Ectodermal cell (in vitro differentiated cells): Measurements from ENCODE around the gene ADARB2.
"Not testable (repeated sequence)": the region's sequence is repeated elsewhere in the genome, so short reads cannot be mapped to it uniquely, and the experiment has no call there.

Experiments used
- H3K27ac ChIP-seq: 2 replicates; pipeline ENCODE4 v1.7.0; 2013; ENCODE audit warnings: mild to moderate bottlenecking, low read depth, low read length; ENCODE audit not compliant: insufficient read depth, poor library complexity, severe bottlenecking
- H3K27me3 ChIP-seq: 2 replicates; pipeline ENCODE4 v1.7.0; 2013; ENCODE audit warnings: mild to moderate bottlenecking, low read length; ENCODE audit not compliant: insufficient read depth, control insufficient read depth, poor library complexity, severe bottlenecking
- H3K36me3 ChIP-seq: one replicate; pipeline ENCODE4 v1.7.0; 2013; ENCODE audit warnings: low read length; ENCODE audit not compliant: control insufficient read depth, insufficient read depth
- H3K4me1 ChIP-seq: one replicate; pipeline ENCODE4 v1.7.0; 2013; ENCODE audit warnings: low read length; ENCODE audit not compliant: control insufficient read depth, insufficient read depth
- H3K4me3 ChIP-seq: 2 replicates; pipeline ENCODE4 v1.7.0; 2013; ENCODE audit warnings: low read depth, low read length, control low read depth; ENCODE audit not compliant: insufficient read depth
- H3K9me3 ChIP-seq: 2 replicates; pipeline ENCODE4 v1.7.0; 2013; ENCODE audit warnings: mild to moderate bottlenecking, low read length, moderate library complexity; ENCODE audit not compliant: control insufficient read depth
- WGBS, 2 experiments: methylation state at CpG; one replicate each; pipeline ENCODE4 v1.1.7; 2013; ENCODE audit warnings: missing lambda C conversion rate in 2 of 2; 5-methylcytosine and 5-hydroxymethylcytosine counted together

ADARB2 gene

DNA sequence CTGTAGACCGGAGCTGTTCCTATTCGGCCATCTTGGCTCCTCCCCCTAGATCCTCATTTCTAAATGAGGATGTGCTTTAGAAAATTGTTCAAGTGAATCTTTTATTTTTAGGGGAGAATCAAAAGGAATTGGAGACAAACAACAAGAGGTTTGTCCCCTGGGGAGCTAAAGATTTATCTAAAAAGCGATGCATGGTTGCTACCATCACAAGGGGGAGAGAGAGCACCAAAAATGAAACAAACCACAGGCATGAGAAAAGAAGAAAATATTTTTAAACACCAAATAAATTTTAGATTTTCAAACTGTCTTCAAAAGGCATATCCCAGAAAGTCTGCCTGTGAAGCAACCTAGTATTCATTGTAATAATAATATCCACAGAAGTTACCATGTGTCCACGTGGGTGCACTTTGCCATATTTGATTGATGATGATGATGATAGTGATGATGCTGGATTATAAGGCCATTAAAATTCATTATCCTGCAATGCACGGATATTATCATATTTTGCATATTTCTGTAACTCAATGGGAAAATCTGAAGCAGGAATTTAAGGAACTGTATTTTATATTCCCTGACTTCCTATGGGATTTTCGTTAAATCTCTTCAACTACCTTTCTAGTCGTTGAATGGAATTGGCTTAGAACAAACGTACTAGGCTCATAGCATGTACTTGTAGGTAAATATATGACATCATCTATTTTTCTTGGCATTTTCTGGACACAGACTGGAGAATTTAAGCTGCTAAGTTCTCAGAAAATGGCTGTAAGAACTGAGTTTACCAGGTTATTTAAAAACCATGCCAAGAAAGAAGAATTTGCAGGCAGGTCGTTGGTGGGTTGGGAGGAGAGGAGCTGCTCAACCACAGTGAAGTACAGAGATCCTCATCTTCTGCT is 509.6 kb downstream of the ADARB2 start:
- H3K27me3 ChIP-seq: no peaks in the 10 kb centered on the region
- H3K9me3 ChIP-seq: no peaks in the 10 kb centered on the region
- H3K36me3 ChIP-seq: no peaks in the 10 kb centered on the region
- H3K4me3 ChIP-seq: no peak overlapping the region
- 88 to 90% methylated on average over 7 to 9 of the region's 9 CpGs for WGBS, 2 experiments
- H3K4me1 ChIP-seq: peaks cover 22% of the 10 kb centered on the region
- no peak overlapping the region for H3K27ac ChIP-seq

DNA sequence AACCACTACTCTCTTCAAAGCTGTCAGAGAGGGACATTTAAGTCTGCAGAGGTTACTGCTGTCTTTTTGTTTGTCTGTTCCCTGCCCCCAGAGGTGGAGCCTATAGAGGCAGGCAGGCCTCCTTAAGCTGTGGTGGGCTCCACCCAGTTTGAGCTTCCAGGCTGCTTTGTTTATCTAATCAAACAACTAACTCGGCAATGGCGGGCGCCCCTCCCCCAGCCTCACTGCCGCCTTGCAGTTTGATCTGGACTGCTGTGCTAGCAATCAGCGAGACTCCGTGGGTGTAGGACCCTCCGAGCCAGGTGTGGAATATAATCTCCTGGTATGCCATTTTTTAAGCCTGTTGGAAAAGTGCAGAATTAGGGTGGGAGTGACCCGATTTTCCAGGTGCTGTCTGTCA is 510.4 kb downstream of the ADARB2 start:
- not testable (repeated sequence) for H3K9me3 ChIP-seq, H3K27me3 ChIP-seq, H3K36me3 ChIP-seq, H3K4me3 ChIP-seq, H3K27ac ChIP-seq
- peaks cover 22% of the 10 kb centered on the region for H3K4me1 ChIP-seq
- WGBS, 2 experiments: 56 to 64% methylated on average over 8 of the region's 8 CpGs

DNA sequence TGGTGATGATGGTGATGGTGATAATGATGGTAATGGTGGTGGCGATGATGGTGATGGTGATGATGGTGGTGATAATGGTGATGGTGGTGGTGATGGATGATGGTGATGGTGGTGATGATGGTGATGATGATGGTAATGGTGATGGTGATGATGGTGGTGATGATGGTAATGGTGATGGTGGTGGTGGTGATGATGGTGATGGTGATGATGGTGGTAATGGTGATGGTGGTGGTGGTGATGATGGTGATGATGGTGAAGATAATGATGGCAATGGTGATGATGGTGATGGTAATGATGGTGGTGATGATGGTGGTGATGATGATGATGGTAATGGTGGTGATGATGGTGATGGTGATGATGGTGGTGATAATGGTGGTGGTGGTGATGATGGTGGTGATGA is 517.5 kb downstream of the ADARB2 start:
- H3K9me3 ChIP-seq, H3K27ac ChIP-seq, H3K4me3 ChIP-seq, H3K4me1 ChIP-seq, H3K36me3 ChIP-seq, H3K27me3 ChIP-seq: not testable (repeated sequence)
- 0% methylated on average over 1 of the region's 1 CpG for WGBS, 2 experiments

DNA sequence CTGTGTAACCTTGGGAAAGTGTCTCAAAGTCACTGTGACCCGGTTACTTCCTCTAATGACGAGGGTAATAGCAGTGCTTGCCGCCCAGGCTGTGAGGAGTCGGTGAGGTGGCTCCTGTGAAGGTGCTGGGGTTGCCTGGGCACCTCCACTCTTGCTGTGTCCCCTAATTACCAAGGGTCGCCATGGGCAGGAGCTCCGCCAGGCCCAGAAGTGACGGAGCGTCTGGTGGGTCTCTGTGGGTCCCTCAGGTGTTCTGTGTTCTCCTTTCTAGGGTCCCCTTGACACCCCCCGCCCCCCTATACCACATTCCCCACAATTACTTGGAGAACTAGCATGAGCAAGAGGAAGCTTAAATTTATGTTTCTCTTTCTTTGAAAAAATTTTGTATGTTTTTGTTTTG is 519.7 kb downstream of the ADARB2 start:
- H3K4me3 ChIP-seq: no peak overlapping the region
- no peaks in the 10 kb centered on the region for H3K4me1 ChIP-seq
- no peak overlapping the region for H3K27ac ChIP-seq
- WGBS, 2 experiments: 91 to 95% methylated on average over 8 to 9 of the region's 9 CpGs
- H3K27me3 ChIP-seq: no peaks in the 10 kb centered on the region
- no peaks in the 10 kb centered on the region for H3K36me3 ChIP-seq
- H3K9me3 ChIP-seq: no peaks in the 10 kb centered on the region

DNA sequence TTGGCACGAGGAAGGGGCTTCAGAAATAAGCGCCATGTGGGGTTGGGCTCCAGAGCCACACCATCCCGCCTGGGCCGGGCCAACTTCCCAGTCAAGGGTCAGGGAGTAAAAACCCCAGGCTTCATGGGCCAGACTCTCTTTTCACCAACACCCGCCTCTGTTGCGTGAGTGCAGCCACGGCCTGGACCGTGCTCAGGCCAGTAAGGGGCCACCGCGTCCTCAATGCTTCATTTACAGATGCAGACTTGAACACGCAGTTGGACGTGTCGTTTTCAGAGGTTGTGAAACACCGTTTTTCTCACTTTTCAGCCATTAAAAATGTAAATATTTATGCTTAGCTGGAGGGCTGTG is 520.1 kb downstream of the ADARB2 start:
- Histone ChIP-seq H3K27ac (no peak overlapping the region), H3K36me3 (no peaks in the 10 kb centered on the region), H3K4me1 (no peaks in the 10 kb centered on the region), H3K4me3 (no peak overlapping the region), H3K9me3 (no peaks in the 10 kb centered on the region), H3K27me3 (no peaks in the 10 kb centered on the region)
- 96 to 97% methylated on average over 13 to 14 of the region's 14 CpGs for WGBS, 2 experiments

DNA sequence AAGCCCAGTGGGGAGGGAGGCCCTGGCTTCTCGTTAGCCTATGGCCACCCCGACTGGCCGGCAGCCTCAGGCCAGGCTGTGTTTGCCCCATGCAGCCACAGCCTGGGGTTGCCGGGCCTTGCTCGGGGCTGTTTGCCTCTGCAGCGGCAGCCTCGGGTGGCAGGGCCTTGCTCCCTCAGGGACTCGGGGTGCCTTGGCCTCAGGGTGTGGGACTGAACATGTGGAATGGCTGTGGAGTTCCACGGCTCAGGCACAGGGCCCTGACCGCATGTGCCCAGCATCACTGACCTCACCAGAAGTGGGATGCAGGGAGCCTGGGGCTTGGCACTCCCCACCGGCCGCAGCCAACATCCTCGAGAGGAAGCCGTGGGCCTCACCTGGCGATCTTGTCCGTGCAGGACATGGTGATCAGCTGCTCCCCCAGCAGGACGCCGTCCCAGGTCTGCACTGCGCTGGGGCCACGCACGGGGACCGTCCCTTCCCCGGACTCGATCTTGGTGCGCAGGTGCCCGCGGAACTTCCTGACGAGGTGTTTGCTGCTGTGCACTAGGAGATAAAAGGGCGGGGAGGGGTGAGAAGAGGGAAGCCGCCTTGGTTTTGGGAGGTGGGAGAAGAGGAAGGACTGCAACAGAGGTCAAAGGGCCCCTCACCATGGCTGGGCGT is 520.6 kb downstream of the ADARB2 start:
- 94 to 96% methylated on average over 31 of the region's 31 CpGs for WGBS, 2 experiments
- Histone ChIP-seq H3K27me3 (no peaks in the 10 kb centered on the region), H3K9me3 (no peaks in the 10 kb centered on the region), H3K27ac (no peak overlapping the region), H3K4me1 (no peaks in the 10 kb centered on the region), H3K36me3 (no peaks in the 10 kb centered on the region), H3K4me3 (no peak overlapping the region)

DNA sequence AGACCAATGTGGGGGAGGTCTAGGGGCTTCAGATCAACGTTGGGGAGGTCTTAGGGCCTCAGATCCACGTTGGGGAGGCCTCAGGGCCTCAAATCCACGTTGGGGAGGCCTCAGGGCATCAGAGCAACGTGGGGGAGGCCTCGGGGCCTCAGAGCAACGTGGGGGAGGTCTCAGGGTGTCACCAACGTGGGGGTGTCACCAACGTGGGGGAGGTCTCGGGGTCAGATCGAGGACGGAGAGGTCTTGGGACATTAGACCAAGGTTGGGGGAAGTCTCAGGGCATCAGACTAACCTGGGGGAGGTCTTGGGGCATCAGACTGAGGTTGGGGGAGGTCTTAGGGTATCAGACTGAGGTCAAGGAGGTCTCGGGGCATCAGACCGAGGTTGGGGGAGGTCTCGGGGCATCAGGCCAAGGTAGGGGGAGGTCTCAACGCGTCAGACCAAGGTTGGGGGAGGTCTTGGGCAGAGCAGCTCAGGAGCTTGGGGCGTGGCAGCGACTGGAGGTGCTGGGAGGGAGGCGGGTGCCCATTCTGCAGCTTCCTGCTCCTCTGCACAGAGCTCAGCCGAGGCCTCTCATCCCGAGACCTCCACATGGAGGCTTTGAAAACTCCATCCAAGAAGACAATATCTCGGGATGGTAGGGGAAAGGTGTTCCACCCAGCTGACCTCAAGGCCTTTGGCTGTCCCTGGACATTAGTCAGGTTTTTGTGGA is 521.3 kb downstream of the ADARB2 start:
- WGBS, 2 experiments: 92 to 93% methylated on average over 22 of the region's 22 CpGs
- H3K27ac ChIP-seq: no peak overlapping the region
- no peaks in the 10 kb centered on the region for H3K4me1 ChIP-seq
- H3K27me3 ChIP-seq: no peaks in the 10 kb centered on the region
- no peaks in the 10 kb centered on the region for H3K36me3 ChIP-seq
- H3K9me3 ChIP-seq: no peaks in the 10 kb centered on the region
- no peak overlapping the region for H3K4me3 ChIP-seq

DNA sequence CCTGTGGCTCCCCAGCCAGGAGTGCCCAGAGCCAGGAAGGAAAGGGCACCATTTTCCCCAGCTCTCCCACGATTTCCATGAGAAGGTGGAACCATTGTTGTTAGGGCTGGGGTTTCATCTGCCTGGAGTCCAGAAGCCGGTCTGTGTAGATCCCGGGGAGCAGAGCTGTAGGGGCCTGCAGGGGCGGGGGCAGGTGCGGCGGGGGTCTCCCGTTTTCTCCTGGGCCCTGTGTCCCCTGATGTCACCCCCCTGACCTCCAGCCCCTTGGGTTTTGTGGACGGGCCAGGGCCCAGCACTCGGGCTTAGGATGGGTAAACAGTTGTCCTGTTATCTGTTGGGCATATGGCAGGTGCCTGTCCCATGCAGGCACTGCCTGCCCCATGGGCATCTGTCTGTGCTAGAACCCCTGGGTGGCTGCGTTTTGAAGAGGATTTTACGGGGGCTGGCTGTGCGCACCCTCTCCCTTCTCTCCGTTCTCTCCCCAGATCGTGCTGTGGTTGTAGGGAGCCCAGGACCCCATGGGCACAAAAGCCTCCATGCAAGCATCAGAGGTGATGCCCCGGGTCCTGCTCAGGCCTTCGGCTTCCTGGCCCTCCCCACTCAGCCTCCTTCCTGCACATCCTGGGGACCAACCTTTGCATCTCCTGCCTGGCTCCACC is 522.3 kb downstream of the ADARB2 start:
- H3K27me3 ChIP-seq: no peaks in the 10 kb centered on the region

DNA sequence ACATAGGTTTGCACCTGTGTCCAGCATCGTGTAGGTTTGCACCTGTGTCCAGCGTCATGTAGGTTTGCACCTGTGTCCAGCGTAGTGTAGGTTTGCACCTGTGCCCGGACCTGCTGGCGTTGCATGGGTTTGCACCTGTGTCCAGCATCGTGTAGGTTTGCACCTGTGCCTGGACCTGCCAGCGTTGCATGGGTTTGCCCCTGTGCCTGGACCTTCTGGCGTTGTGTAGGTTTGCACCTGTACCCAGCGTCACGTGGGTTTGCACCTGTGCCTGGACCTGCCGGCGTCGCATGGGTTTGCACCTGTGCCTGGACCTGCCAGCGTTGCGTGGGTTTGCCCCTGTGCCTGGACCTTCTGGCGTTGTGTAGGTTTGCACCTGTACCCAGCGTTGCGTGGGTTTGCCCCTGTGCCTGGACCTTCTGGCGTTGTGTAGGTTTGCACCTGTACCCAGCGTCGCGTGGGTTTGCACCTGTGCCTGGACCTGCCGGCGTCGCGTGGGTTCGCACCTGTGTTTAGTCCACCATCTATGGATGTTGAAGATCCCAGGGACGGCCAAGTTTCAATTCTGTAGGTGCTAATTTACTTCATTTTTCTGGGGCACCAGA is 523.2 kb downstream of the ADARB2 start:
- no peaks in the 10 kb centered on the region for H3K9me3 ChIP-seq
- H3K36me3 ChIP-seq: no peaks in the 10 kb centered on the region
- 92 to 93% methylated on average over 28 of the region's 28 CpGs for WGBS, 2 experiments
- H3K27ac ChIP-seq: no peak overlapping the region
- H3K4me1 ChIP-seq: no peaks in the 10 kb centered on the region
- no peaks in the 10 kb centered on the region for H3K27me3 ChIP-seq
- H3K4me3 ChIP-seq: no peak overlapping the region

More for the DNA sequence above, 522.3 kb downstream of the ADARB2 start:
- Histone ChIP-seq H3K4me3 (no peak overlapping the region), H3K36me3 (no peaks in the 10 kb centered on the region), H3K4me1 (no peaks in the 10 kb centered on the region), H3K9me3 (no peaks in the 10 kb centered on the region), H3K27ac (no peak overlapping the region)
- 93 to 94% methylated on average over 16 of the region's 16 CpGs for WGBS, 2 experiments
